ENCODE results near the gene FYCO1.

FYCO1 gene

GRCh38 chr3:45981346-45982074 lies 14.1 kb downstream of the FYCO1 start:
- peak in 2 of 3 donors; percentile 30 to 39 for DNase-seq

- DNase-seq = no peak
Measured at GRCh38 chr3:45980819-45981218, 14.8 kb downstream of the FYCO1 start.

GRCh38 chr3:45980229-45980813 lies 15.3 kb downstream of the FYCO1 start:
- DNase-seq = no peak

GRCh38 chr3:45979378-45979777 lies 16.2 kb downstream of the FYCO1 start:
- DNase-seq = no peak

DNA sequence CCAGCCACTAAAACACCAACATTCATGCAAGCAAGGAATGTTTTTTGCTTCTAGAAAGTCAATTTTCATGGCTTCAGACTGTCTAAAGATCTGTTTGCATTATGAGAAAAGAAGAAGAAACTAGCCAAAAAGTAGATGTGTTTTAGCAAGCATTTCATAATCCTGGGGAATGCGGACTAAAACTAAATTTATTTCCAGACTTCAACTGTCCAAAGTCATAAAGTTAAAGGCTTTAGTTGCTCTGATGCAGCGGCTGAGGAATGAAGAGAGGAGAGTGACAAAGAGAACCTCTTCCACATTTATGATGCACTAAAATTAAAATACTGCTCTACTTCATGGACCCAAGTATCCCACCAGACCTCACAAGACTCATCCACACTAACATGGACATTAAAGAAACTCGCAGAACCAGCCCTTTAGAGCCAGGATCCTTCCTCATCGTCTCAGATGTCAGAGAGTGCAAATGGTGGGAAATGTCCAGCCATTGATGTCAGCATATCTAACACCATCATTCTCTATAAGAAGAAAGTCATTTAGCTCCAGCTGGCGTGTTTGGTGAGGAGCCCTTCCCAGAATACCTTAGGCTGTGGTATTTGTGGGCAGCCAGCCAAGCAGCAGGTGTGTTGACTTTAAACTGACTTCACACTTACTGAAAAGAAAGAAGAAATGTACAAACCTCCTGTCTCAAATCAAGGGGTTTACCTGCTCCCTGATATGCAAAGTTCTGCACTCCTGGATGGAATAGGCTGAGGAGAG lies 17.4 kb downstream of the FYCO1 start:
- DNase-seq = no peak

GRCh38 chr3:45976191-45977091 lies 19.2 kb downstream of the FYCO1 start:
- DNase-seq = no peak

DNA sequence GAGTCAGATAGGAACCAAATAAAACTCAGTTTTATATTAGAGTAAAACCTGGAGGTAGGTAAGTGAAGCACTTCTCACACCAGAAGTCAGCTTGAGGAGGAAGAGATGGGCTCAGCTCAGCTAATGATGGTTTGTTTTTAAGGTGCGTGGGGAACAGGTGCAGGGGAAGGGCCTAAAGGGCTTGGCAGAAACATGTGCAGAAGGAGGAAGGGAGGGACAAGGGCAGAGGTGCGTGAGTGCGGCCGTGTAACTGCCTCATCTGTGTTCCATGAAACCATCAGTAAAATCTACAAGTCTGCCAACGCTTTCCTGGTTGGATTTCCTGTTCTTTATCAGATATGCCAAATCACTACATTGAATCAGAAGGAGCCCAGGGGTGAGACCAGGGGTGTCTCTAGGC lies 19.9 kb downstream of the FYCO1 start:
- DNase-seq = no peak

- DNase-seq = no peak
Measured at GRCh38 chr3:45974686-45975085, 20.9 kb downstream of the FYCO1 start.

- peak; percentile 90 to 96 (median 94) for DNase-seq
Measured at GRCh38 chr3:45972534-45973402, 22.9 kb downstream of the FYCO1 start.

DNA sequence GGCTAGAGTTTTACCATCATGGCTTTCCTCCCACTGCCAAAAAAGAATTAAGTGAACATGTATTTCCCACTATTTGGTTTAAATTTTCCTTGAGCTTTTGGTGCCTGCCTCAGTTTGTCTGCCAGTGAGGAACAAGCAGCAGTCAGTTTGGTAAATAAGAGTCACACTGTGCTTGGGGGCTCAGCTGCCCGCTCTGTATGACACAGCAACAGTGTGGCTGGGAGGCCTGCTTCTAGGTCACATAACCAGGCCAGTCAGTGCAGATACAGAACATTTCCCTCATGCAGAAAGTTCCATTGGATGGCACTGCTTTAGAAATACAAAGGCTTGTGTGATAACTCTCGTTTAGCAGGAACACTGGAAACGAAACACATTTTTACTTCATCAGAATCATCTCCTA lies 25.7 kb downstream of the FYCO1 start:
- DNase-seq = no peak

- no peak for DNase-seq
Measured at GRCh38 chr3:45969116-45969515, 26.5 kb downstream of the FYCO1 start.

GRCh38 chr3:45968706-45969105 lies 26.9 kb downstream of the FYCO1 start:
- no peak for DNase-seq

GRCh38 chr3:45968149-45968548 lies 27.5 kb downstream of the FYCO1 start:
- no peak for DNase-seq

GRCh38 chr3:45967724-45968123 lies 27.9 kb downstream of the FYCO1 start:
- no peak for DNase-seq

DNA sequence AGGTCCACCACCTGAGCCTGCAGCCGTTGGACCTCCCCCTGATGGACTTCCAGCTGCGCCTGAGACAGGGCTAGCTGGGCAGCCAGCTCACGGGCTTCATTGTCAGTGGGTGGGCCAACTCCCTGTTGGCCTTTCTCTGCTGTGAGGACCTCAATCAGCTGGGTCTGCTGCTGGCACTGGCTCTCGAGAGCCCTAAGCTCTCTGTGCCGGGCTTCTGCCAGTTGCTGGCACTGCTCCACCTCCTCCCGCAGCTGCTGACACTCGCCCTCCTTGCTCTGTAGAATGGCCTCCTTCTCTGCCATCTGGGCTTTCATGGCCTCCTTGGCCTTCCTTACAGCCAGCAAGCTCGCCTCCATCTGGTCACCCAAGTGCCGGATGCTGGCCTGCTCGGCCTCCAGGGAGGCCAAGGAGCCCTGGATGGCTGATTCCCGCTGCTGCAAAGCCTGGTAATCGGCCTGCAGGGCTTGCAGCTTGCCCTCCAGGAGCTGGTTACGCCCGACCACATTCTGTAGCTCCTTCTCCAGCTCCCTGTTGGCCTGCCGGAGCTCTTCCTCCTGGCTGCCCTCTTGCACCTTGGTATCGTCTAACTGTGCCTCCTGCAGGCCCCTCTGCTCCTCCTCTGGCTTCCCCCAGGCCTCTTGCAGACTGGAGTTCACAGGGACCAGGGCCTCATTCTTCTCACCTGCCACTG lies 28.5 kb downstream of the FYCO1 start:
- DNase-seq = no peak

DNA sequence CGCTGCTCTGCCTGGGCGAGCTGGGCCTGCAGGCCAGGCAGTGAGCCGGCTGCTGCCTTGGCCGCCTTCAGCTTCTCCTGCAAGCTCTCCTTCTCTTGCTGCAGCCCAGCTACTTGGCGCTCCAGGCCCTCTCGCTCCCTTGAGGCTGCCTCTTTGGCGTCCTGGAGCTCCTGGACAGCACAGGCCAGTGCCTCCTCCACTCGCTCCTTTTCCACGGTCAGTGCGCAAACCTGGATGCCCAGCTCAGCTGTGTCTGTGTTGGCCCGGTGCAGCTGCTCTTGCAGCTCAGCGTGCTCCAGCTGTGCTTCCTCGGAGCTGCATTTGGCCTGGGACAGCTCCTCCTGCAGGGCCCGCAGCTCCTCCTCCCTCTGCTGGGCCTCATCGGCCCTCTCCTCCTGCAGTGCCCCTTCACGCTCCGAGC lies 29.2 kb downstream of the FYCO1 start:
- no peak for DNase-seq

- no peak for DNase-seq
Measured at GRCh38 chr3:45965653-45966052, 30.0 kb downstream of the FYCO1 start.

DNA sequence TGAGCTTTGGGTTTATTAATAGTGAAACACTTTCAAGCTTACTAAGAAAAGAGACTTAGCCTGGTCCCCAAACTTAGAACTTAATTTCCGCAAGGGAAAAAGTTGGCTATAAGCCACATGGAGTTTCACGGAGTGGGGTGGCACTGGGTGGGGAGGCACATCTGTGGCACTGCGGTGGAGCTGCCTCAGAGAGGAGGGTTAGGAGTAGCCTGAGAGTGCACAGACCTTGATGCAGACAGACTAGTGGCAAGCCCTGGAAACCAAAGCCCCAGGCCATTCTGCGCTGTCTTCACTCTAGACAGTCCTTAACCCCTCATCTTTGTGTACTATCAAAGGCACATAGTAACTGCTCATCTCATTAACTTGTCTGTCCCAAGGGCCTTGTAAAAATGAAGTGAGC lies 30.4 kb downstream of the FYCO1 start:
- DNase-seq = no peak

DNA sequence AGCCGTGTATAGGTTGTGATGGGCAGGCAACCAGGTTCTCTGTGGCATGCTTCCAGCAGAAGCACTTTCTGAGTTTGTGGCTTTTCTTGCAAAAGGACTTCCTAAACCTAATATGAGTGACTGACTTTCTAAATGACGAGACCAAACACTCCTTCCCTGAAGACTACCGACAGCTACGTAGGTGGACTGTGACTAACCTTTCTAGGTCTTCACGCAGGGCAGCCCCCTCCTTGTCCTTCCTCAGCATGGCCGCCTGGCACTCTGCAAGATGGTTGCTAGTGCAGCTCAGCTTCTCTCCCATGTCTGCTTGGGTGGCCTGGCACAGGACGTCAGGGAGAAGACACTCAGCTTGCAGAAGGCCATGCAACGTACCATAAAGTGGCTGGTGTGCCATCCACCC lies 31.5 kb downstream of the FYCO1 start:
- DNase-seq = no peak

- no peak for DNase-seq
Measured at GRCh38 chr3:45962033-45962432, 33.6 kb downstream of the FYCO1 start.

GRCh38 chr3:45960289-45960688 lies 35.3 kb downstream of the FYCO1 start:
- no peak for DNase-seq

Data from suppressor macrophage treated with lipopolysaccharide for 1 hour (primary cell).